HG02678 (cell line): ENCODE measurements around the gene BID.
A peak's percentile ranks its signal among the peaks of the same experiment; 100 is the strongest.
"Not testable (repeated sequence)": the region's sequence is repeated elsewhere in the genome, so short reads cannot be mapped to it uniquely, and the experiment has no call there.

Source experiments
- ATAC-seq: cut with Tn5 transposase; IDR thresholded peaks from one replicate; pipeline ENCODE4 v1.9.1; 2021; ENCODE audit warnings: mild to moderate bottlenecking, moderate library complexity; ENCODE audit not compliant: unreplicated experiment

Gene BID

DNA sequence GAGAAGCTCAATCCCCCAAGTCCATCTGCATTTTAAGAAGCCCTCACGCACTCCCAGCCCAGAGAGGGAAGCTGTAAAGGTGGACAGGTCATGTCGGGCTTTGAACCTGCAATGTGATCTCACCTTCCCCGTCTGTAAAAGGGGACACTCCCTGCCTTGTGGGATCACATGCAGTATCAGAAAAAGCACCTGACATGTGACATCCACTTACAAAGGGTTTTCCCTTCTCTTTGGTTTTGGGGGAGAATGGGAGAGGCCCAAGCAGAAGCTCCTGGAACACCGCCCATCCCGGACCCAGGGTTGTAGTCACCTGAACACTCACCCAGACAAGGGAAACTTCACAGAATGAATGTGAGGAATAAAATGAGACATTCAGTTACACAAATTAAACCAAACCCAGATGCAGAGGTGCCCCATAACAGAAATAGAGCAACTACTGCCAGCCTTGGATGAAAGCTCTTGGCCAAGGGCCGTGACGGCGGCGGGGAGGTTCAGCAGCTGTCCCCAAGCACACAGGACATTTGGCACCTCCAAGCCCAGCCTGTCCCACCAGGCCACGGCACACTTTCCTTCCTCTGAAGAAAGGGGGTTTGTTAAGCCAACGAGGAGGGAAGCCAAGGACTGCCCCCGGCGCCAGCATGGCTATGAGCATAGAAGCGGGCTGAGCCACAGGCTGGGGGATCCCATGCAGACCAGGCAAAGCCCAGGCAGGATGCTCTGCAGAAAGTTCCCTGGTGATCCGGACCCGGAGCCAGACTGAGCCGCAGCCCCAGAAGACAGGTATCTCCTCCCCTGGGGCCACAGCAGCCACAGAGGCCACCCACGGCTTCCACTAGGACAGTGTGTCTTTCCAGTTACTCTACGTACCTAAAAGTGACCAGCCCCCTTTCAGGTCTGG is 3.8 kb downstream of the BID start:
- no peak for ATAC-seq

- ATAC-seq: no peak
Observed at GRCh38 chr22:17769716-17770082, 4.6 kb downstream of the BID start.

DNA sequence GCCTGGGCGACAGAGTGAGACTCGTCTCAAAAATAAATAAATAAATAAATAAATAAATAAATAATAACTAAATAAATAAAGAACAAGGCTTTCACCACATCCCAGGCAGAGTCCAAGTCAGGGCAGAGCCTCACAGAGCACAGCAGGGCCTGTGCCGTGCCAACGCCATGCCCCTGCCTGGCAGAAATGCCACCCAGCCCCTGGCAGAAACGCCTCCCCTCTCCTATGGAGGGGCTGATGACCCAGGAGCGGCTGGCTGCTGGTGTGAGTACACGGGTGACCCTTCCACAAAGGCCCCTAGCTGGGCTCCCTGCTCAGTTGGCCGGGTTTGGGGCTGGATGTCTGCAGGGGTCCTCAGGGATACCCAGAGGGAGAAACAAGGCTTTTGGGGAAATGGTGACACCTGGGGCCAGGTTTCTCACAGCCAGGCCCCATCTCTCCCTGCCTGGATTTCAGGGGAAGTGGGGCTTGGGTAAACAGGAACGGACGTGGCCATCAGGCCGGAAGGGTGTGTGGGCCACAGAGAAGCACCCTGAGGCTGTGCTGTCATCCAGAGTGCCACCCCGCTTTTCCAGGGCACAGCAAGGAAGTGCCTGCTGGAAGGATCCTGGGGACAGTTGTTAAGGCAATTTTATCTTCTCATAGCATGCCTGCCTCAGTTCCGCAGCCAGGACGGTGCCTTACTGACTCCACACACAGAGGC is 5.1 kb downstream of the BID start:
- ATAC-seq: no peak

DNA sequence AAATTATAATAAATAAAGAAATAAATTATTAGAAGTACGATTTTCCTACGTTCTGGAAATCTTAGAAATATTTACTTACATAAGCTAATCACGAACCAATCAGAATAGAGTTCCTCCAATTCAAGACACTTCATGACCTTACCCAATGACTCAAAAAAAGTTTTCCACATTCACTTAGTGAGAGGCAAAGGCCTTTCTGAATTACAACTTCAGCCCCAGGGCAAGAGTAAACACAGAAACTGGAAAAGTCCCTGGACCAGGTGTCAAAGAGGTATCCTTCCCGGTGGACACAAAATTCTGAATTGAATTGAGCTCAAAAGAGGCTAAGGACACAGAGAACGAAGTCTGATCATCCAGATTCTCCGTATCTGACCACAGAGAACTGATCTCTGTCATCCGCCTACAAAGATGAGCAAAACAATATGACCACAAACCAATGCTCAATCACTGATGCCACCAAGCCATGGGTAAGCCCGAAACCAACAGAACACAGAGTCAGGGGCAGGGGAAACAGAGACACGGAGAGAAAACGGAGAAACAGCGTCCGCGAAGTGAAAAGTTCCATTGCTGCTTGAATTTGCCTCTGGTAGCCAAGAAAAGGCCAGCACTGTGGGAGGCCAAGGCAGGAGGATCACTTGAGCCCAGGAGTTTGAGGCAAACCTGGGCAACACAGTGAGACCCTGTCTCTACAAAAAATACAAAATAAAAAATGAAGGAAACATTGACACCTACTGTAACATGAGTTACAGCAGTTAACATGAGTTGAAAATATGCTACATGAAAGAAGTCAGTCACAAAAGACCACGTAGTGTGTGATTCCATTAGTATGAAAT is 6.8 kb downstream of the BID start:
- ATAC-seq: peak; percentile 82

DNA sequence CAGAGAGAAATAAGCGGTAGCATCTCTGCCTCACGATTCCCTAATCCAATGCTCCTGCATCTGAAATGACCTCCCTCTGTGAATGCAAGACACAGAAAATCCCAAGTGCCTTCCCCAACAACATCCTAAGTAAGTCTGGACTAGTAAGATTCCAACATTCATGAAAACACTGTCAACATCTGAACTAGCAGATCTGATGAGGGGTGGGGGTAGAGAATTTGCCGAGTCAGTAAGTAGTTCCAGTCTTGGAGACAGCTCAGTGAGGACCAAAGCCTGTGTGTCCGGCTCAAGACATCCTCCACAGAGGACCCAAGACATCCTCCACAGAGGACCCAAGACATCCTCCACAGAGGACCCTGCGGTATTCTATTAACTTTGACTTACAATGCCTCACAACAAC is 9.4 kb downstream of the BID start:
- ATAC-seq: not testable (repeated sequence)

GRCh38 chr22:17764036-17764435 is 10.2 kb downstream of the BID start:
- no peak for ATAC-seq

- ATAC-seq: not testable (repeated sequence)
Observed at GRCh38 chr22:17763442-17763841, 10.8 kb downstream of the BID start.

- ATAC-seq: no peak
Observed at GRCh38 chr22:17761138-17761488, 13.2 kb downstream of the BID start.

DNA sequence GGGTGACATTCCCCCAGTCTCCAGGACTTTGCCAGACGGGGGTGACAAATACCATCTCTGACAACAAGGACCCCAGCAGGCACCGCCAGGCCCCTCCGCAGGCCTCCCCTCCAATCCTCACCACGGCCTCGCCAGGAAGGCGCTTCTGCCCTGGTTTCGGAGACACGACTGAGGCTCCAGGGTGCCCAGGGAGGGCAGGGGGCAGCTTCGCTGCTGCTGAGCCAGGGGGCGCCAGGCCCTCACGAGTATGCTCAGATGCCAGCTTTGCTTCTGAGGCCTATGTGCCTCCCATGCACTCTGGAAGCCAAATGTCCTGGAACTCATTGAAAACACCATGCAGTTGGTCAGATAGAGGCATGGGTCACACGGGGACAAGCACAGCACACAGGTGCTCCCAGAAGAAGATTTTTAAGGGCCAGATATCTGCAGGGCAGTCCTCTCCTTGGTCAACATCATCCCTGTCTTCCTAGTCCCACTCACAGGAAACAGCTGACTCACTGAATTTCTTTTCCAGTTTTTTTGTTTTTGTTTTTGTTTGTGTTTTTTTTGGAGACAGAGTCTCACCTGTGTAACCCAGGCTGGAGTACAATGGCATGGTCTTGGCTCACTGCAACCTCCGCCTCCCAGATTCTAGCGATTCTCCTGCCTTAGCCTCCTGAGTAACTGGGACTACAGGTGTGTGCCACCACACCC is 19.9 kb downstream of the BID start:
- no peak for ATAC-seq

- no peak for ATAC-seq
Observed at GRCh38 chr22:17753401-17753989, 20.8 kb downstream of the BID start.

DNA sequence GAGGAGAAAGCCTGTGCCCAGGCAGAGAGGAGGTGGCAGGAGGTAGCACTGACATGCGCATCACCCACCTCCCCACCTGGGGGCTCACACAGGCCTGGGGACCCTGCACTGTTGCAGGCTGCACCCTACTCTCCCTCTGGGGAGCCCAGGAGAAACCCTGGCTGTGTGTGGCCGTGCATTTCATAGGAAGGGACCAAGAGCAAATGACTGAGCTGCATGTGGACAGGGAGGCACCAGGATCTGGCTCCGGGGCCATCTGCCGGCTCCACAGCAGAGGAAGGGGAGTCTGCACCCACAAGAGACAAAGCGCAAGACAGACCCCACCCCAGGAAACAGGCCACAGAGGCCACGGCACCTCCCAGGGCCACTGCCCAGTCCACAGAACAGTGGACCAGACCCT is 22.7 kb downstream of the BID start:
- no peak for ATAC-seq

DNA sequence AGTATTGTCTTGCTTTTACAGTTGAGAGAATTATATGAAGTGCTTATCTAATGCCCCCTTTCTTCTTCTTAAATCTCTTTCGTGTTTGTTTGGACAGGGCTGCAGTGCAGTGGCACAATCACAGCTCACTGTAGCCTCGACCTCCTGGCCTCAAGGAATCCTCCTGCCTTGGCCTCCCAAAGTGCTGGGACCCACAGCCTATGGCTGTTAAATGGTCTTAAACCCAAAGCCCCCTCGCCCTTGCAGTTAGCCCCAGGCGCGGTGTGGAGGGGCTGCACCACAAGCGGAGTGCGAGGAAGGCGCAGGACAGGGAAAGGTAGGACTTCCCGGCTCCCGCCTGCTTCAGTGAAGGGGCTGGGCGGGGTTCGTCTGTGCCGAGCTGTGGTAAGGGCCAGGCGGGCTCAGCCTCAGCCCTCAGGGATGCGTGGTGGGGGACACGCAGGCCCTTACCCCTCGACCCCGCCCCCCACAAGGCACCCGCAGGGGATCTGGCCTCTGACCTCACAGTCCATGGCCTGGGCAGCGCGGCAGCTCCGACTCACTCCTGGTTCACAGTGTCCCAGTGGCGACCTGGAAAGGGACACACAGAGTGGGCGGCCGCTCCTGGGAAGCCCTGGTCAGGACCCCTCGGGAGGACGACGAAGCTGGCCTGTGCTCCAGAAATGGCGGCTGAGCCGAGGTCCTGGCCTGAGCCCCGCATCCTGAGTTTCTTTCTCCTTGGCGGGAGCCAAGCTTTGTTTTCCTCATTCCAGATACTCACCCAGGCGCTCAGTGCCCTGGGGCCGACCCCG is 24.5 kb downstream of the BID start:
- ATAC-seq: no peak

- no peak for ATAC-seq
Observed at GRCh38 chr22:17748555-17749353, 25.5 kb downstream of the BID start.

DNA sequence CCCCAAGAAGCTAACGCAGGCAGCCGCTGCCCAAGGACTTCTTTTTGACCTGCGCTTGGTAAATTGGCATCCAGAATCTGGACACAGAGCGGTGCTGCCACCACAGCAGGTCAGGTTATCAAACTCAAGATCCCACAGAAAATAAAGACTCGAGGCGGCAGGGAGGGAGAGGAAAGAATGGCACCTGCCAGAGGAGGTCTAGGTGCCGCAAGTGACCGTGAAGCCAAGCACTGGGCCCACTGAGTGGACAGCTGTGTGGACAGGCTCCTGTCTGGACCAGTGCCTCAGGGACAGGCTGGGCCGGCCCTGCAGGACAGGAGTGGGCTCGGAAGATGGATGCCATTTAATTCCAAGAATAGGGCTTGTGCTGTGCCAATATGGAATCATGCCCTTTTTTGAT is 27.4 kb downstream of the BID start:
- ATAC-seq: no peak

GRCh38 chr22:17744430-17744829 is 29.8 kb downstream of the BID start:
- no peak for ATAC-seq

DNA sequence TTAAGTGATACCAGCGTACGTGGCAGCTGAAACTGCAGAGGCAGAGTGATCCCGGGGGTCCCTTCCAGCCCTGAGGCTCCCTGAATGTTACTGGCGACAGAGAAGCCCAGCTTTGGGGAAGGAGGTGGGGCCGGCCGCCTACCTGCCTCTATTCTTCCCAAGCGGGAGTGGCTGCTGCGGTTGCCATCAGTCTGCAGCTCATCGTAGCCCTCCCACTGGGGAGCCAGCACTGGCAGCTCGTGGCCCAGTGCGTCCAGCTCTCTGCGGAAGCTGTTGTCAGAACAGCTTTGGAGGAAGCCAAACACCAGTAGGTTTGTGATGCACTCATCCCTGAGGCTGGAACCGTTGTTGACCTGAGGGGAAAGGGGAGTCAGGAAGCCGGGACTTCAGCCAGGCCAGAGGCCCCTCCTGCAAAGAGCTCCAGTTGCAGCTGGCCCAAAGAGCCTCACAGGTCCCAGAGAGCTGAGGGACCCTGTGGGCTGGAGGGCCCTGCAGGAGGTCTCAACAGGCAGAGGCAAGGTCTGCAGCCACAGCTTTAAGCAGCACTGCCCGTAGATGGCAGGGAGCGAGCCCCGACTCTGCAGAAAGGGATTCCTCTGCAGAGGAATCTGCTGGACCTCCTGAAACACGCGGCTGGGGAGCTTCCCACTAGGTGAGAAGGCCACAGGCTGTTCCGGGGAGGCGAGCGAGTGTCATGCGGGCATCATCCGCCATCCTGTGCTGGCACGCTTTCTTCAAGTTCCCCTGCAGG is 30.4 kb downstream of the BID start:
- no peak for ATAC-seq

DNA sequence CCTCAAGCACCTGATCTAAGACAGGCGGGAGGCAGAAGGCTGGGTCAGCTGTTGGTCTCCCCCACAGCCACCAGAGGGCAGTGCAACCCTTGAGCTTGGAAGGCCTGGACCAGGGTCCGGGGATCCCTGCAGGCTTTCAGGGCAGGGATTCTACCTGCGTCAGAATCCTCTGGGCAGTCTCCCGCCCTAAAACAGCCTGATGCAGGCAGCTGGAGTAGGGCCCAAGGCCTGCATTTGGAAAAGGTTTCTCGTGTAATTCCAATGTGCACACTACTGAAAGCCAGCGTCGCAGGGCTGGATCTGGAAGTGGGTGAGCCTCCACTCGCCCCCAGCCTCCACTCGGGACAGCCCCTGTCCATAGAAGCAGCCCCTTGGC is 31.8 kb downstream of the BID start:
- no peak for ATAC-seq

DNA sequence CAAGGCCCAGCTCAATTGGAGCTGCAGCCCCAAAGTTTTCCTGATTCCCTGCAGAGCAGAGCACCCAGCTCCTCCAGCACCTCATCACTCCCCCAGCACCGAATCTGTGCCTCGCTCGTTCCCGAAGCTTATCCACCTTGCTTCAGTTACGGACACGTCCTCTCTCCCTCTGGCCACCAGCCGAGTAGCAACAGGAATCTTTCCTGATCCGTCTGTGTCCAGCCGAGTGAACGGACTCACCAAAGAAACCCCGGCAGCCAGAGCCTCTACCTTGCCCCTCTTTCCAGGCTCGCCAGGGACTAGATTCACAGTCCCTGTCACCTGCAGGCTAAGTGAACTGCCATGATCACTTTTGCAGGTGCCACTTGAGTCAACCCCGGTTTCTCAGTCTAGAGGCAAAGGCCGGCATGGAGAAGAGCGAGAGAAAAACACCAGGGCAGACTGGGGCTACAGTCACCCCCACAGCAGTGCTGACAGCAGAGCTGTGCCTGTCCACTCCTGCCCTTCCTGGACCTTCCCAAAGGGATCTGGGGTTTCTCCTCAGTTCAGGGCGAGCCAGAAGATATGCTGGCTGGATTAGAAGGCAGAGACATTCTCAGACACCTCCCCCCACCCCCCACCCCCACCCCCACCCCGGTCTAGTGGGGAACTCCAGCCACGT is 32.3 kb downstream of the BID start:
- no peak for ATAC-seq
